RPMI8226 (cell line): ENCODE data around the gene RMND5B.
"Not testable (repeated sequence)": the region's sequence is repeated elsewhere in the genome, so short reads cannot be mapped to it uniquely, and the experiment has no call there.

Experiments
- DNase-seq: peaks from one replicate; pipeline ENCODE4 v3.0.0-alpha.2; 2015

The RMND5B gene

DNA sequence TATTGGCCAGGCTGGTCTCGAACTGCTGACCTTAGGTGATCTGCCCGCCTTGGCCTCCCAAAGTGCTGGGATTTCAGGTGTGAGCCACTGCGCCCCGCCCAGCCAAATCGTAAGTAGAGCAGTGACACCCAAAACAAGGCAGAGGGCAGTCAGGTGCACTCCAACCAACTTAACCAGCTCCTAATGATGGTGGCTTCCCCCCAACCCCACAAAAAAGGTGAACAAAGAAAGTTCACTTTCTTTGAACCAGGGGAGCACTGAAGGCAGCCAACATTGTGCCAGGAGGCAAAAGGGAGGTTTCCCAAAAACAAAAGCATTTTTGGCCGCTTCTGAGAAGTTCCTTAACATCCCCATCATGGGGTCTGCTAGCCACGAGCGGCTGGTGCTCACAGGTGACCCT lies 46.8 kb downstream of the RMND5B start:
- DNase-seq, result no peak

DNA sequence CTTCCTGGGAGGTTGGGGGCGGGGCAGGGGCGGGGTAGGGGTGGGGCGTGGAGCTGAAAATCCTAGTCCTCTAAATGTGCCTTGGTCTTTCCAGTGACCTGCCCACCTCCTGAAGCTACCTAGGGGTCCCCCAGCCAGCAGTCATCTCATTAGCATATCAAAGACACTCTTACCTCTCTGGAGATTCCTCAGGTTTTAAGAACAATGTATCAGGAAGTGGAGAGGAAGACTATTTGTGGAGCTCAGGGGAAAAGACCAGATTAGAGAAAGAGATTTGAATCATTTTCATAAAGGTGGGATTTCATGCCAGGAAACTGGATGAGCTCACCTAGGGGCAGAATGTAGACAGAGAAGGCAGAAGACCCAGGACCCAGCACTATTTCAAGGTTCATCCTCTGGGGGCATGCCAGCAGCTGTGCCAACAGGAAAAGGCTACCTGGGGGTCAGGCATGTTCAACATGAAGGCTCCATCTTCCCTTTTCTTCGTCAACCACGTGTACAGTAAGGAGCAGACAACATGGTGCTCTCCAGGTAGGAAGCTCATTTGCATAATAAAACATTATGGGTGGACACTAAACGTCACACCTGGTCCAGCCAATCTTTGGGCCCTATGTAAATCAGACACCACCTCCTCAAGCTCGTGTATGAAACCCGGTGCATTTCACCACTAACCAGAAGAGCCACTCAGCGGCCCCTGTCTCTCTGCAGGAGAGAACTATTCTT lies 49.5 kb downstream of the RMND5B start:
- peak; percentile 51 for DNase-seq

DNA sequence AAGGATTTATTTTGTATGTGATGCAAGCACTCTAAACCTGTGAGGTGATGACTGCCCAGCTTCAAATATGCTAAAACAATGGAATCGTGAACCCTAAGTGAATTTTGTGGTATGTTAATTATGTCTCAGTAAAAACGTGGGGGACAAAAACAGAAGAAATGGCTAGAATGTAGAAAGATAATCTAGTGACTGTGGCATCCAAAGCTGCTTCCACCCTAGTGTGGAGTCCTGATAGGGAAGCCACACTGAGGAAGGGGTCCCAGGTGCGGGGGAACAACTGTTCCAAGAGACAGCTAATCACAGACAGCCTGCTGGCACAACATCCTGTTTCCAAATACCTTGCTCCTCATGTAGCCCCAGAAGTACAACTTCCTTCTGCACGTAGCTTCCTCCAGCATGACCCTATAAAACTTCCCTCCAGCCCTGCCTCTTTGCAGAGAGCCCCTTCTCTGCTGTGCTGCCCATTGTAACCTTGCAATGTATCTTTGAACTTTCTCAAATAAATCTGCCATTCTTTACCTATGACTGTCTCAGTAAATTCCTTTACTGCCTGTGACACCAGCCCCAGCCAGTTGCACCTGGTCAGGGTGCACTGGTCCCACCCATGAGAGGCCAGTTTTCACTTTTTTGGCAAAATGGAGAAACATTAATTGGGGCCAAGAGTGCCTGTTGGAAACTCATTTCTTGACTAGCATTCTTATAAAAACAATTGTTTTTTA lies 51.5 kb downstream of the RMND5B start:
- no peak for DNase-seq

DNA sequence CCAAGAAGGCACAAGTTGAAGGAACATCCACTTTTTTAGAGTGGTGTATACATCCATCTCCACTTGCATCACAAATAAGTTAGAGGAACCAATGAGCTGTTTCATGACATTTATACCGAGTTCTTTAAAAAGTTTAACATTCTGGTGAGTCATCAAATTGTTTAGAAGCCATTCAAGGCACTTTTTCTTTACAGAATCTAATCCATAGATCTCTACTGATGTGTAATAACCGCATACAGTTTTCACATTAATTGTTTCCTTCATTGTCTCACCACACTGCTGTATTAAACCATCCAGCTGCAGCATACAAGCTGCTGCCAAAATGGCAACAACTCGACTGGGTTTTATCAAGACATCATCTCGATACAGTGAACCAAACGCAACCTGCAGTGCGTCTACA lies 55.6 kb downstream of the RMND5B start:
- DNase-seq, result no peak

DNA sequence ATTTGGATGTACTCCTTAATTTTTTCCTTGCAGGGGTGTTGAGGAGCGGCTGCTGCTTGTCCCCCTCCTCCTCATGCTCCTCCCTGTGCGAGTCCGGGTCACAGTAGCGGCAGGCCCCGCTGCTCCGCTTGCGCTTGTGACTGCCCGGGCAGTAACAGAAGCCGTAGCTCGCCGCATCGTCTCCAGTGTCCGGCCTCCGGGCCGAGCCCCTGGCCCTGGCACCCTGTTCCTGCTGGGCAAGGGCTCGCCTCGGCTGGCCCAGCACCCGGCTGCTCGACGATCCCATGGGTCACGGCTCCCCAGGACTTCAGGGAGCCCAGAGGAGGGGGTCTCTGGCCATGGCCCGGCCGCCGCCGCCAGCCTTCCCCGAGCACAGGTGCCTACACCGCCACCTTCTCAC lies 56.2 kb downstream of the RMND5B start, which contains the start of gene GMCL2:
TSS of gene GMCL2 (minus strand) at position 358 of the 400 bp plus-strand sequence. CDS start at position 286, 72 bp downstream.
- DNase-seq, result no peak

DNA sequence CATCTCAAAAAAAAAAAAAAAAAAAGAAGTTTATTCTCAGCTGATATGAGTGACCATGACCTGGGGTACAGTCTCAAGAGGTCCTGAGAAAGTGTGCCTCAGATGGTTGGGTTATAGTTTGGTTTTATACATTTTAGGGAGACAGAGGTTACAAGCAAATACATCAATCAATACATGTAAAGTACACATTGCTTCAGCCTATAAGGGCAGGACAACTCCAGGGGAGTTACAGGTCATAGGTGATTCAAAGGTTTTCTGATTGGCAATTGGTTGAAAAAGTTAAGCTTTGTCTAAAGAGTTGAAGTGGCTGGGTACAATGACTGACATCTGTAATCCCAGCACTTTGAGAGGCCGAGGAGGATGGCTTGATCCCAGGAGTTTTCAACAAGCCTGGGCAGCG lies 58.6 kb downstream of the RMND5B start:
- DNase-seq, result no peak

GRCh38 chr5:178191661-178192060 lies 60.8 kb downstream of the RMND5B start:
- no peak for DNase-seq

- DNase-seq, result peak; percentile 41
Observed at GRCh38 chr5:178192244-178192643, 61.4 kb downstream of the RMND5B start.

DNA sequence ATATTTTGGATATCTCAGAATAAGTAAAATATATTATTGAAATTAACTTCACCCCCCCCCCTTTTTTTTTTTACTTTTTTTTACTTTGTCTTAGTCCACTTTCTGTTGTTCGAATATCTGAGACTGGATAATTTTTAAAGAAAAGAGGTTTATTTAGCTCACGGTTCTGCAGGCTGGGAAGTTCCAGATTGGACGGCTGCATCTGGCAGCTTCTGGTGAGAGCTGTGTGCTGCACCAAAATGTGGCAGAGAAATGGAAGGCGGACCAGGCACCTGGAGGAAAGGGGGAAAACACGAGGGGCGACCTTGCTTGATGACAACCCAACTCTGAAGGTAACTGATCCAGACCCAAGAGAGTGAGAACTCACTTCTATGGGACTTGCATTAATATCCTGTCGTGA lies 62.0 kb downstream of the RMND5B start:
- no peak for DNase-seq

GRCh38 chr5:178193251-178193809 lies 62.5 kb downstream of the RMND5B start:
- no peak for DNase-seq

GRCh38 chr5:178194026-178194425 lies 63.2 kb downstream of the RMND5B start:
- DNase-seq, result no peak

- no peak for DNase-seq
Observed at GRCh38 chr5:178196281-178196812, 65.5 kb downstream of the RMND5B start.

DNA sequence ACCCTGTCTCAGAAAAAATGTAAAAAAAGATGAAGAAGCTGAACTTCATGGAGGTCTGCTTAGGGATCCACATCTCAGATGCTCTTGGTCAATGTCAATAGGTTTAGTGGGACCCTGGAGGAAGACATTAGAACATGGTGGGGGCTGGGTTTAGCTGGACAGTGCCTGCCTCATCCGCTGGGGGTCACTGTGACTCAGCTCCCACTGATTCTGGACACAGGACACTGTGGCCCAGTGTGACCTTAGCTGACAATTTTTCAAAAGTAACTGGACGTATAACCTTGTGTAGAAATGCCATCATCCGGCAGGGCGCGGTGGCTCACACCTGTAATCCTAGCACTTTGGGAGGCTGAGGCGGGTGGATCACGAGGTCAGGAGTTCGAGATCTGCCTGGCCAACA lies 66.2 kb downstream of the RMND5B start:
- no peak for DNase-seq

DNA sequence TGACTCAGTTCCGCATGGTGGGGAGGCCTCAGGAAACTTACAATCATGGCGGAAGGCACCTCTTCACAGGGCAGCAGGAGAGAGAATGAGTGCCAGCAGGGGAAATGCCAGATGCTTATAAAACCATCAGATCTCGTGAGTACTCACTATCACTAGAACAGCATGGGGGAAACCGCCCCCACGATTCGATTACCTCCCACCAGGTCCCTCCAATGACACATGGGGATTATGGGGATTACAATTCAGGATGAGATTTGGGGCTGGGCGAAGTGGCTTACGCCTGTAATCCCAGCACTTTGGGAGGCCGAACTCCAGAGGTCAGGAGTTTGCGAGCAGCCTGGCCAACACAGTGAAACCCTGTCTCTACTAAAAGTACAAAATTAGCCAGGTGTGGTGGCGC lies 67.3 kb downstream of the RMND5B start:
- not testable (repeated sequence) for DNase-seq

GRCh38 chr5:178198706-178199105 lies 67.9 kb downstream of the RMND5B start:
- no peak for DNase-seq

DNA sequence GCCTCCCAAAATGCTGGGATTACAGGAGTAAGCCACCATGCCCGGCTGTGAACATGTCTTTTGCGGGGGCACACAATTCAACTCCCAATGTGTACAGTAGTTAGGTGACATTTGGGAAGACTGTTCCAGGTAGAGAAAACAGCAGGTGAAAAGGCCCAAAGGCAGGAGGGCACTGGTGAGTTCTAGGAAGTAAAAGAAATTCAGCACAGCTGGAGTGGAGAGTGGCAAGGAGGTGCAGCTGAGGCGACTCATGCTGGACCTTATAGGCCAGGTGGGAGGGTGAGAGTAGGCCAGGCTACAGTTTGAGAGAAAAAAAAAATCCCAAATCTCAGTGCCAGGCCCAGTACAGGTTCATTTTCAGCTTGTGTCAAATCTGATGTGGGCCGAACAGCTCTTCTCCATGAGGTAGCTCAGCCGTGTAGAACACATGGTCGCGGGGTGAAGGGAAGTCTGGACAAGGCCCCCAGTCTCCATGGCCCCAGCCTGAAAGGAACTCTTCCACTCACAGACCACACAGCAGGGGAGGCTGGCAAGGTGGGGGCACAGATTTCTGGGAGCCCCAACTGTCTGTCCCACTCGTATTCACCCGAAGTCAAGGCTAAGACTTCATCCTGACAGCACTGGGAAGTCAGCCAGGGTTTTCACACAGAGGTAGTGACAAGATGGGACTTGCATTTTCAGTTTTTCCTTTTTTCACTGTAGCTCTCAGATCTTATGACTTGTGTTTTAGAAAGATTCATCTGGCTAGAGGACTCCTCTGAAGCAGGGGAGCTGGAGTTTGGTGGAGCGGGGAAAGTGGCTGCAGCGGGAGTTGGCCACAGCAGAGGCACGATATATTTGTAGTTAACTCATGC lies 69.0 kb downstream of the RMND5B start:
- DNase-seq, result no peak
